Neural progenitor cell (in vitro differentiated cells): ENCODE measurements around the gene MSI2. TPM values are rescaled to one million over a fixed set of nuclear protein-coding genes. Genes with fewer than 3 reads are reported as not detected.

ENCODE experiments used
- DNase-seq: peaks from one replicate; pipeline ENCODE4 v3.0.0-alpha.2; 2016; ENCODE audit warnings: low spot score
- H2AFZ ChIP-seq: fragments of 200-600 bp; sonication (generic); replicated peaks from 2 replicates; pipeline ENCODE4 v1.6.1; 2016; ENCODE audit warnings: antibody characterized with exemption
- H3F3A ChIP-seq: fragments of 200-600 bp; sonication (generic); 2 replicates; pipeline ENCODE4 v1.6.1; 2016; ENCODE audit warnings: antibody characterized with exemption, low read depth
- H3K27ac ChIP-seq: fragments of 200-600 bp; sonication (generic); 2 replicates; pipeline ENCODE4 v1.5.1; 2016; ENCODE audit warnings: mild to moderate bottlenecking
- H3K27me3 ChIP-seq: fragments of 200-600 bp; sonication (generic); 2 replicates; pipeline ENCODE4 v1.6.1; 2016; ENCODE audit warnings: mild to moderate bottlenecking, moderate library complexity
- H3K36me3 ChIP-seq: fragments of 200-600 bp; sonication (generic); 2 replicates; pipeline ENCODE4 v1.5.1; 2016
- H3K4me1 ChIP-seq: fragments of 200-600 bp; sonication (generic); 2 replicates; pipeline ENCODE4 v1.6.1; 2016; ENCODE audit warnings: mixed run types
- H3K4me2 ChIP-seq: fragments of 200-600 bp; sonication (generic); 2 replicates; pipeline ENCODE4 v1.6.1; 2016
- H3K4me3 ChIP-seq: fragments of 200-600 bp; sonication (generic); 2 replicates; pipeline ENCODE4 v1.5.1; 2016
- H3K79me2 ChIP-seq: fragments of 200-600 bp; sonication (generic); 2 replicates; pipeline ENCODE4 v1.6.1; 2016; ENCODE audit warnings: low read depth
- H3K9ac ChIP-seq: fragments of 200-600 bp; sonication (generic); 2 replicates; pipeline ENCODE4 v1.6.1; 2016
- H3K9me3 ChIP-seq: fragments of 200-600 bp; sonication (generic); 2 replicates; pipeline ENCODE4 v1.5.1; 2016; ENCODE audit warnings: low read depth
- H4K20me1 ChIP-seq: fragments of 200-600 bp; sonication (generic); 2 replicates; pipeline ENCODE4 v1.6.1; 2016; ENCODE audit warnings: low read depth
- H3K27ac Mint-ChIP-seq: 3 replicates; pipeline ENCODE4 v1.8.0; 2021; ENCODE audit warnings: mixed read lengths
- H3K27me3 Mint-ChIP-seq: 2 replicates; pipeline ENCODE4 v1.8.0; 2022; ENCODE audit warnings: low read depth, mild to moderate bottlenecking, inconsistent platforms, moderate library complexity, mixed read lengths; ENCODE audit not compliant: insufficient read depth
- H3K36me3 Mint-ChIP-seq: 3 replicates; pipeline ENCODE4 v1.8.0; 2021; ENCODE audit warnings: mixed read lengths
- H3K4me1 Mint-ChIP-seq: 3 replicates; pipeline ENCODE4 v1.8.0; 2021; ENCODE audit warnings: mixed read lengths
- H3K4me3 Mint-ChIP-seq: 3 replicates; pipeline ENCODE4 v1.8.0; 2021; ENCODE audit warnings: mild to moderate bottlenecking, moderate library complexity, mixed read lengths
- H3K9me3 Mint-ChIP-seq: 3 replicates; pipeline ENCODE4 v1.8.0; 2020; ENCODE audit warnings: mixed read lengths
- EZH2 ChIP-seq: fragments of 200-600 bp; sonication (generic); IDR thresholded peaks from 2 replicates; pipeline ENCODE4 v1.6.1; 2017; ENCODE audit warnings: antibody characterized with exemption, mild to moderate bottlenecking, moderate library complexity
- EZH2phosphoT487 ChIP-seq: fragments of 200-600 bp; sonication (generic); IDR thresholded peaks from 2 replicates; pipeline ENCODE4 v1.6.1; 2017; ENCODE audit warnings: antibody characterized with exemption
- total RNA-seq: library from RNA; depleted of rRNA; stranded (reverse); fragments of >200 nt; gene quantifications from 2 replicates; pipeline ENCODE4 v1.2.3, GENCODE V29; 2015; ENCODE audit warnings: low replicate concordance
- TF ChIP-seq, protein P1 (sequence below): fragments of 200-600 bp; sonication (generic); IDR thresholded peaks from 2 replicates; pipeline ENCODE4 v1.5.1; 2017; ENCODE audit warnings: antibody characterized with exemption, mild to moderate bottlenecking

MSI2 gene
- total RNA-seq, 1 donor from 2014 or later: 96.9 TPM

DNA sequence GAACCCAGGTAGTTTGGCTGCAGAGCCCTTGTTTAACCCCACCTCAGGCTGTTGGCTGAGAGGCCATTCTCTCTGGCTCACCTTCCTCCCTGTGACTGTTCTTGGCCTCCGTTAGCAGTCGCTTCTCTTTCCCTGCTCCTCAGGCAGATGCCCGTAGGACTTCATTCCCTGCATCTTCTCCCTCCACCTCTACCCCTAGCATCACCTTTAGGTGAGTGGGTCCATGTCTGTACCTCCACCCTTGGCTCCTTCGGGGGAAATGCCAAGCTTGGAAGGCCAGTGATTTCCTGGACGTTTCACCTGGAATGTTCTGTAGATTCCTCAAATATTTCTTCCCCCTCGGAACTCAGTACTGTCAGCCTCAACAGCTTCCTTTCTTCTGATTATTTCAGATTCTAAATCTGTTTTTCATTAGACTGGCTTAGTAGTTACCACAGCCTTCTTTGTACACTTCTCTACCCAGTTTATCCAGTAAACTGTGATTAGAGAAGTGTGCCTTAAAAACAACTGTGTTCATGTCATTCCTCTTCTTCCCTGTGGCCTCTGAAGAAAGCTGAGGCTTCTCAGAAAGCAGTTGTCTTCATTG lies 227.9 kb downstream of the MSI2 start:
- Mint-ChIP-seq H3K4me1 (peaks cover 79% of the 10 kb centered on the region), H3K27ac (no peak overlapping the region)
- no peak overlapping the region for H3K4me2 ChIP-seq

DNA sequence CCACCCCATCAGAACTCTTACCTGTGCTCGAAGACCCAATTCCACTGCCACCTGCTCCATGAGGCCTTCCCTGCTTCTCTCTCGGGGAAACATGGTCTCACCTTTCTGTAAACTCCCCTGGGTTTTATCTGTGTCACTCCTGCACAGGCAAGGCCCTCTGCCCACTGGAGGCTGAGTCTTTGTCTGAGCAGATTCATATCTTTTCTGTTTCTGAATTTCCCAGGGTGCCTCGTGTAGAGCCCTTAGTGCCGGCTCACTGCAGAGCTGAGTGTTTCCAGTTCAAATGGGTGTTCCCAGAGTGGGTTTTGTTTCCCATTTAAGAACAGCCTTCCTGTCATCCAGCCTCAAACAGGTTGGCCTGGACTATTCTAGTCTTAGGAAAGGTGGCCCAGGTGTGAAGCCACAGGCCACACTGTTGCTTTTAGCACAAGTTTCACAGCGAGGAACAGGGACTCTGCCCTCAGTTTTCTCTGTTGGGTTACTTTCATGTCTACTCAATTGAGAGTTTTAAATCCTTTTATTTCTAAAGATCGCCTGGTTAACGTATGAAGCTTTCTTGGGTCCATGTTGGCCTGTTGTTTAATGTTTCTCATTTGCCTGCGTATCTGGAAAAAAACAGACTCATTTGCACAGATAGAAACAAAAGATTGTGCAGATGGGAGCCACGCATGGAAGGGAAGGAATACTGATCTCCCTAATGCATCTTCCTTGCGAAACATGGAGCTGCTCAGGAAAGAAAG lies 228.7 kb downstream of the MSI2 start:
- peaks cover 85% of the 10 kb centered on the region for H3K4me1 Mint-ChIP-seq
- peaks cover 96% of the 10 kb centered on the region for H3K79me2 ChIP-seq
- H3K27me3 ChIP-seq: no peaks in the 10 kb centered on the region
- H2AFZ ChIP-seq: no peak overlapping the region
- H3K36me3 ChIP-seq: no peaks in the 10 kb centered on the region
- H3K4me3 Mint-ChIP-seq: no peak overlapping the region
- H3K27me3 Mint-ChIP-seq: peaks cover 4% of the 10 kb centered on the region
- H4K20me1 ChIP-seq: peaks cover 70% of the 10 kb centered on the region
- no peaks in the 10 kb centered on the region for H3K9me3 Mint-ChIP-seq
- peaks cover 19% of the 10 kb centered on the region for H3F3A ChIP-seq
- H3K4me1 ChIP-seq: peaks cover 37% of the 10 kb centered on the region
- peaks cover 46% of the 10 kb centered on the region for H3K36me3 Mint-ChIP-seq
- H3K9ac ChIP-seq: no peak overlapping the region
- peak overlapping the region; percentile 62 for H3K4me2 ChIP-seq
- H3K4me3 ChIP-seq: no peak overlapping the region
- H3K27ac Mint-ChIP-seq: peak overlapping the region; percentile 4
- peak overlapping the region; percentile 83 for H3K27ac ChIP-seq
- no peak for DNase-seq
- H3K9me3 ChIP-seq: no peaks in the 10 kb centered on the region
- no peak for TF ChIP-seq EZH2phosphoT487
- TF ChIP-seq, protein P1, sequence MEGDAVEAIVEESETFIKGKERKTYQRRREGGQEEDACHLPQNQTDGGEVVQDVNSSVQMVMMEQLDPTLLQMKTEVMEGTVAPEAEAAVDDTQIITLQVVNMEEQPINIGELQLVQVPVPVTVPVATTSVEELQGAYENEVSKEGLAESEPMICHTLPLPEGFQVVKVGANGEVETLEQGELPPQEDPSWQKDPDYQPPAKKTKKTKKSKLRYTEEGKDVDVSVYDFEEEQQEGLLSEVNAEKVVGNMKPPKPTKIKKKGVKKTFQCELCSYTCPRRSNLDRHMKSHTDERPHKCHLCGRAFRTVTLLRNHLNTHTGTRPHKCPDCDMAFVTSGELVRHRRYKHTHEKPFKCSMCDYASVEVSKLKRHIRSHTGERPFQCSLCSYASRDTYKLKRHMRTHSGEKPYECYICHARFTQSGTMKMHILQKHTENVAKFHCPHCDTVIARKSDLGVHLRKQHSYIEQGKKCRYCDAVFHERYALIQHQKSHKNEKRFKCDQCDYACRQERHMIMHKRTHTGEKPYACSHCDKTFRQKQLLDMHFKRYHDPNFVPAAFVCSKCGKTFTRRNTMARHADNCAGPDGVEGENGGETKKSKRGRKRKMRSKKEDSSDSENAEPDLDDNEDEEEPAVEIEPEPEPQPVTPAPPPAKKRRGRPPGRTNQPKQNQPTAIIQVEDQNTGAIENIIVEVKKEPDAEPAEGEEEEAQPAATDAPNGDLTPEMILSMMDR: no peak
- TF ChIP-seq EZH2: no peak

More for the DNA sequence above, 227.9 kb downstream of the MSI2 start:
- Histone ChIP-seq H3K9ac (no peak overlapping the region), H3K27ac (no peak overlapping the region), H4K20me1 (peaks cover 67% of the 10 kb centered on the region), H3K9me3 (no peaks in the 10 kb centered on the region), H2AFZ (no peak overlapping the region), H3F3A (peaks cover 19% of the 10 kb centered on the region), H3K4me1 (peaks cover 37% of the 10 kb centered on the region), H3K36me3 (no peaks in the 10 kb centered on the region), H3K79me2 (peaks cover 96% of the 10 kb centered on the region), H3K27me3 (no peaks in the 10 kb centered on the region), H3K4me3 (no peak overlapping the region)
- Mint-ChIP-seq H3K4me3 (no peak overlapping the region), H3K9me3 (no peaks in the 10 kb centered on the region), H3K36me3 (peaks cover 47% of the 10 kb centered on the region), H3K27me3 (peaks cover 4% of the 10 kb centered on the region)
- TF ChIP-seq EZH2phosphoT487 (no peak), EZH2 (no peak)
- TF ChIP-seq, protein P1: no peak
- DNase-seq: no peak

DNA sequence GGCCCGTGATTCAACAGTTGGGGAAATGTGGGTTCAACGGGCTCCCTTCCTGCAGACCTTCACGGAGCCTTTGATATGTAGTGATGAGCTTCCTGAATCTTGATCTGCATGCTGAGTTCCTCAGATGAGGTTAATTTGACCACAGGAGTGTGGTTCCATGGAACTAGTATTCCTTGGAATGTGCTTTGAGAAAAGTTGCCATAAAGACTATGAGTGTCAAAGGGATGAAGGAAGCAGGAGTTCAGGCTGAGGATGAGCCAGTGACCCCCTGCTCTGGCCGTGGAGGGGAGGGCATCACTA lies 229.2 kb downstream of the MSI2 start:
- peaks cover 71% of the 10 kb centered on the region for H4K20me1 ChIP-seq
- H3K9me3 Mint-ChIP-seq: no peaks in the 10 kb centered on the region
- peaks cover 42% of the 10 kb centered on the region for H3K4me1 ChIP-seq
- no peak for DNase-seq
- H3K4me3 ChIP-seq: no peak overlapping the region
- peak overlapping the region; percentile 83 for H3K27ac ChIP-seq
- H2AFZ ChIP-seq: no peak overlapping the region
- H3K27me3 Mint-ChIP-seq: peaks cover 4% of the 10 kb centered on the region
- no peak for TF ChIP-seq EZH2phosphoT487
- TF ChIP-seq EZH2: no peak
- TF ChIP-seq, protein P1: no peak
- H3K9ac ChIP-seq: no peak overlapping the region
- peaks cover 19% of the 10 kb centered on the region for H3F3A ChIP-seq
- H3K36me3 ChIP-seq: no peaks in the 10 kb centered on the region
- peaks cover 48% of the 10 kb centered on the region for H3K36me3 Mint-ChIP-seq
- H3K4me3 Mint-ChIP-seq: peak overlapping the region; percentile 8
- H3K27ac Mint-ChIP-seq: peak overlapping the region; percentile 4
- H3K9me3 ChIP-seq: no peaks in the 10 kb centered on the region
- no peaks in the 10 kb centered on the region for H3K27me3 ChIP-seq
- H3K79me2 ChIP-seq: peaks cover 96% of the 10 kb centered on the region
- peak overlapping the region; percentile 62 for H3K4me2 ChIP-seq
- H3K4me1 Mint-ChIP-seq: peaks cover 84% of the 10 kb centered on the region
